Astrocyte of the hippocampus (primary cell): ENCODE measurements around the gene NPEPL1.

Experiments
- DNase-seq: peaks from one replicate; pipeline ENCODE4 v3.0.0; 2011; ENCODE audit warnings: low read depth, low spot score

The NPEPL1 gene

DNA sequence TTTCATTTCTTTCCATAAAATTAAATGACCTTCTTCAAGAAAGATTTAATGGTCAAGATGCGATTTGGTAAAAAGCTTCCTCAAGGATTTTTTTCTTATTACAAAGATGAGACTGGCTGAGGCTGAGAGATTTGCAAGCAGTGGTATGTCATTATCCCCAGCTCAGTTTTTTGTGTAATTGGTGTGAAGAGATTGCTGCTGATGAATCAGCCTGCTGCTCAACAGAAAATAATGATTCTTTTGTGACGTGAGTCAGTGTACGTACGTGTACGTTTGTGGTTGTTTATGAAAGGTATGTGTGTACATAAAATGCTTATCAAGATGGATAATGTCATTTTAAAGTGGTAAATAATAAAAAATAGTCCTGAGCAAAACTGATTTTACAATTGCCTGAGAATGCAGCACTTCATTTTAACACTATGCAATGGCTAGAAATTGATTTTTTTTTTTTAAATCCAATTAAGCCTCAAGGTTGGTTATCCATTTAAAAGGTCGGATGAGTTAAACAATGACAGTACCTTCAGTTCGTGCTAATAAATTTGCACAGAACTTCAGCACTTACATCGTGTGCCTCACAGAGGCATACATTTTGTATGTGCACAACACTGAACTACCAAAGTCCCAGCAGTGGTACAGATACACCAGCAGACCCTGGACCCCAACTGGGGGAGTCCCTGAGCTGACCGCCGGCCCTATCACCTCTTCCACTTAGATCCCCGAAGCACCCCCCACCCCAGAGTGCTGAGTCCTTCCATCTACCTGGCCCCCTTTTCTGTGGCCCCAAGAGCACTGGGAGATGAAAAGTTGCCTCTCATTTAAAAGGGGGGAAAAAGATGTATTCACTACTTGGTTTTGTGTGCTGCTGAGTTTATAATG, 9.7 kb upstream of the NPEPL1 start:
- DNase-seq: peak; percentile 66

- no peak for DNase-seq
These were observed 8.3 kb upstream of the NPEPL1 start for GRCh38 chr20:58684291-58684690.

DNA sequence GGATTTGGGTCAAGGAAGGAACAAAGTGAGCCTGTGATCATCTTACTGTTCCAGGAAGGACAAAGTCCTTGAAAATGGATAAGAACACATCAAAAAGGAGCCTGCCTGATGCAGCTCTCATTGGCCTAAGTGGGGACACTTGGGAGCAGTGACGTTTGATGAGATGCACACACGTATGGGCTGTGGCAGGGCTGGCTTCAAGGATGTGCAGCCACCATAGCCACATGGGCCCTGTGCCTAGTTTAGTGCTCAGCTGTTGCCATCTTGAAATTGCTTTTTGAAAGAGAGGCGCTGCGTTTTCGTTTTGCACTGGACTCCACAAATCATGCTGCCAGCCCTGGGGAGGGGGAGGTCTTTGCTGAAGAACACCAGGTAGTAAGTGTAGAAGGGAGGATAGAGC, 6.6 kb upstream of the NPEPL1 start:
- no peak for DNase-seq

DNA sequence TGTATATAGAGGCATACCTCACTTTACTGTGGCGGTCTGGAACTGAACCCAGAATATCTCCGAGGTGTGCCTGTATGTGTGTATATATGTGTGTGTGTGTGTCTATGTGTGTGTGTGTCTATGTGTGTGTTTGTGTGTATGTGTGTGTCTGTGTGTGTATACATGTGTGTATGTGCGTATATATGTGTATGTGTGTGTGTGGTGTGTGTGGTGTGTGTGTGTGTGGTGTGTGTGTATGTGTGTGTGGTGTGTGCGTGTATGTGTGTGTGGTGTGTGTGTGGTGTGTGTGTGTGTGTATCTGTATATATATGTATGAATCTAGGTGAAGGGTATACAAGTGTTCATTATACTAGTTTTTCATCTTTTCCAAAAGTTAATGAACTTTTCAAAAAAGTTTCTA, 4.2 kb upstream of the NPEPL1 start:
- no peak for DNase-seq

GRCh38 chr20:58688840-58689239, 3.8 kb upstream of the NPEPL1 start:
- DNase-seq: no peak

DNA sequence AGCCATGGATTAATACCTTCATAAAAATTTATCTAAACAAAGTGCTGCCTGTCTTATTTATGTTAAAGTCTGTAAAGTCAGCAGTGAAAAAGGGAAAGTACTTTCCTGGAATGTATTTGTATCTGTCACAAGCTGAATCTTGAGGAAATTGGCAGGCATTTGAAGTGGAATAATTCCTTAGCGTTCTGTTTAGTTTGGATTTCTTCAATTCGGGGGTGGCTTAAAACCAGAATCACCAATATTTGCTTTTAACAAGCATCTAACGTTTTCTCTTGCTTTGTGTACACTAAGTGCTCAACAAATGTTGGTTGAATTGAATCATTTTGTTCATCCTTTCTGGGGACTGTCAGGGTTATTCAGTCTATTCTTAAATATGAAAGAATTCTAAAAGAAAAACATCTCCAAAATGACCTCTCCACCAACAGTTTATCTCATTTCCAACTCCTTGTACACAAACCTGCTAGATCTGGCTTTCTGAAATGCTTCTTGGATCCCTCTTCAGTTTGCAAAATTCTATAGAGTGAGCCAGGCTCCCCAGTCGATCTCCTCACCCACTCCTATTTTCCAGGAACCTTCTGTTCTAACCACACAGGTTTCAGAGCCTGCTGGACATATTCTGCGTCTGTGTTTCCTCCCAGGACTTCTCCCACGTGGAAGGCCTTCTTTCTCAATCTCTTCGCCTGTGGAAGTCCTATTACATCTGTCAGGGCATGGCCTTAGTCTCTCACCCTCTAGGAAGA, 2.0 kb upstream of the NPEPL1 start:
- peak; percentile 38 for DNase-seq

DNA sequence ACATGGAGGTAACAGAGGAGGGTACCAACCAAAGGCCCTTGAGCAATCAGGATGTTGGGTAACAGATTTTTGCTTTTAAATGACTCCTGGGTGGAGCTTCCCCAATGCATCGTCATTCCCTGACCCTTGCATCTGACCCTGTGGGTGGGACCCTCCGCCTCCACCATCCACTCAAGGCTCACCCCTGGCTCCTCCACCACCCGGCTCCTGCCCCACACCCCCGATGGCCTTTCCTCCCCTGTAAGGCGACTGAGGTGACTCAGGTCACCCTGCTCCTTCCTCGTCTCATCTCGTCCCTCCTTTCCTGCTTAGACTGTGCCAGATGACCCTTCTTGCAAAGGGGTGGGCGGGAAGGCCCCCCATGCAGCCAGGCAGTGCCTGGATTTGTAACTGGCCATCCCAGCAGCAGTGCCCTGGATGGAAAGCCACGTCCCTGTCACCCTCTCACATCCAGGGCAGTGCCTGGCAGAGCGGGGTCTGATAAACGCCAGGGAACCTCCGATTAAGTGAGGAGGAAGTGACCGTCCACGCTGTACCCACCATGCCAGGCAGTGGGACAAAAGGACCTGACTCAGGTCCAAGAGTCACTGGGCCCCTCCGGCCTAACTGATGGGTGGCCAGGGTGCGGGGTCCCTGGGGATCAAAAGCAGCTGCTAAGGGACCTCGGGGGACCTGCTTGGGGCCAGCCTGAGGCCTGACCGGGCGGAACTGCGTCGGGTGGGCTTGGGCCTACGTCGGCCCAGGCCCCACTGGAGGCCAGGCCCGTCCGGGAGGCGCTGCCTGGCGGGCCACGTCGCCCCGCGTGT, 624 bp upstream of the NPEPL1 start:
- DNase-seq: no peak

- DNase-seq: peak; percentile 13
These were observed 816 bp downstream of the NPEPL1 start for GRCh38 chr20:58693226-58694006.

- DNase-seq: no peak
These were observed 1.9 kb downstream of the NPEPL1 start for GRCh38 chr20:58694241-58695083.

- DNase-seq: no peak
These were observed 2.6 kb downstream of the NPEPL1 start for GRCh38 chr20:58695084-58695722.

GRCh38 chr20:58695895-58696375, 3.3 kb downstream of the NPEPL1 start:
- DNase-seq: no peak

- no peak for DNase-seq
These were observed 3.9 kb downstream of the NPEPL1 start for GRCh38 chr20:58696411-58696961.

DNA sequence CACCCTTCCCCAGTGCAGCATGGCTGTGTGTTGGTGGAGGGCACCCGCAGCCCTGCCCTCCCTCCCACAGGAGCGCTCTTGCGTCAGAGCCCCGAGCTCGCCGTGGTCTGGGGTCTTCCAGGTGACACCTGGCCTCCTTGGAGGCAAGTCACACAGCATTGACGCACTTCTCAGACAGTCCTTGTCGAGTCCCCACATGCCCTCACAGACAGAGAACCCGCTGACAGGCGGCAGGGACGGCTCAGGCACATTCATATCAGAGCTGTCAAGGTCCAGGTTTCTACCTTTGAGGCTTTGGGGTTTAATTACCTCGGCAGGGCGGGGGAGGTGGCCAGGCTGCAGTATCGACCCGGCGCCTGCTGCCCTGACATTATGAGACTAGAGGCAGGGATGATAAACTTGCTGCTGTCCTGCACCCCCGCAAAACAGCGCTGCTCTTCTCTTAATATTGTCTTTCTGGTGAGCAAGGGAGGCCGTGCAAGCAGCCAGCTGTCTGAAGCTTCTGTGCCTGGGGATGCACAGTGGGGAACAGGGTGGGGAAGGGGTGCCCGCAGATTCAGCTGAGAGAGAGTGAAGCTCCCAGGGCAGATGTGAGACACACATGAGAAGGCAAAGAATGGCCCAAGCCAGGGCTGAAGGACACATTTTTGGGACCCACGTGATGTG, 4.7 kb downstream of the NPEPL1 start:
- no peak for DNase-seq

DNA sequence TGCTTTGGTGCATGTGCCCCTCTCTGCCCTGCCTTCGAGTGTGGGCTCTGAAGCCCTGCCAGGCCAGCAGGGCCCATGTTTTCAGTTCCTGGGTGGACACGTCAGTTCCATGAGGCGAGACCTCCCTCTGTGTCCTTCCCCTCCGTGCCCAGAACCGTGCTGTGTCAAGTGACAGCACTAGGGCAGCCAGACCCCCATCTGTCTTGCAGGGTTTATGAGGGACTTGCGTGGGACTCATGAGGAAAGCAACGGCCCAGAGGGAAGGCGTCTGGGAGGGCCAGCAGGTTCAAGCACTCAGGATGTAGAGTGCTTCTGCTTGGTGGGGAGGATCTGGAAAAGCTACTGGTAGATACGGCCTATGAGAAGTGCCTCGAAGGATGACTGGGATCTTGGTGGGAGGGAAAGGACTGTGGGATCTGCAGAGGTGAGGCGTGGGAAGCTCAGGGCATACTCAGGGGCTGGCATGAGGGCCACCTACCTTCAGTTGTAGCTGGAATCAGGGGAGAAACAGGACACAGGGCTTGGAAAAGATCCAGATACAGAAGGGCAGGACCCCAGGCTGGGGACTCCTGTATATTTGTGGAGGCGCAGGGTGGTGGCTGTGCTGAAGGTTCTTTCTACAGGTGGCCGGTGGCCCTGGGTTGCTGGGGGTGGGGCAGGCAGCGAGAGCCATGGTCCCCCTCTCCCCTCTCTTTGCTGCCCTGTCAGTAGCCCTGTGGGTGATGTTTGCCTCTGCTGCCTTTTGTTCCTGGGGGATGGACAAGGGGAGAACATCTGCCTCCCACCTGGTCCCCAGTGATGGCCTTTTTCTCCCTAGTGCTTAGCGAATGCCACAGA, 5.5 kb downstream of the NPEPL1 start:
- DNase-seq: no peak

GRCh38 chr20:58698741-58699622, 6.4 kb downstream of the NPEPL1 start:
- DNase-seq: no peak

DNA sequence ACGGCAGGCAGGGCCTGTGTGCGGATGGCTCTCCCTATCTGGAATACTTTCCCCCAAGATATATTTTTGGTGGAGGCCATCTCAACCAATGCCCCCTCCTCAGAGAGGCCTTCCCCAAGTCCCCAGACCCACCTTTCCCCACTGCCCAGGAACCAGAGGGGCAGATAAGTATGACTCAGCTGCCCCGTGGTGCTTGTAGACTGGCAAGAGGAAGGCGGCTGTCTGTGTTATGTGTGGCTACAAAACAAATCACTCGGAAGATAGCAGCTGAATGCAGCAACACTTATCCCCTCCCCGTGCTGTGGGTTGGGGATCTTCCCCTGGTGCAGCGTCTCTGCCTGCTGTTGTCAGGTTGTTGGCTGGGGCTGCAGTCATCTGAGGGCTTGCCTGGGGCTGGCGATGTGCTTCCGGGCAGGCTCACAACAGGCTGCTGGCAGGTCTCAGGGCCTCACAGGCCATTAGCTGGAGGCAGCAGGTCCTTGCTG, 7.1 kb downstream of the NPEPL1 start:
- no peak for DNase-seq
